ENCODE measurements around the gene C19orf53. TPM values are rescaled to one million over a fixed set of nuclear protein-coding genes. Genes with fewer than 3 reads are reported as not detected.

The C19orf53 gene
- total and polyA plus RNA-seq, 2 experiments from 2014 or later, result 115 to 309 TPM

DNA sequence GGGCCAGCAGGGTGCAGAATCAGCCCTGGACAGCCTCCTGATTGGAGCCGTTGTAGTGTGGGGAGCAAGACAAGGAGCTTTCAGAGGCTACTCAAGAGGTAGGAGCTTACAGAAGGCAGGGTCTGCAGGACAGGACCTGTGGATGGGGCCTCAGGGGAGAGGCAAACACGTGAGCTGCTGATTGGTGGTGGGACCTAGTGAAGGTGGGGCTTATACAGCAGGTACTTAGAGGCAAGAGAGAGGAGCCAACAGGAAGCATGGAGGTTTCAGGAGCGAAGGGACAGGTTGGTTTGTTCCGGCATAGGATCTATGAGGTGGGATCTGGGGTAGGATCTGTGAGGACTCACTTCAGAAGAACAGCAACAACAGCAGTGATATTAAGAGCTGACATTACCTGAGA, 53.4 kb downstream of the C19orf53 start:
- in situ Hi-C loops (cut with MboI), result no loop called here
- peaks cover 5% of the 10 kb centered on the region for H3K4me1 ChIP-seq (ENCODE audit: insufficient read depth)
- H3K36me3 ChIP-seq (ENCODE audit: low read depth), result peaks cover 14% of the 10 kb centered on the region; the same call in 1 of the 2 replicates
- peak; percentile 37 for DNase-seq
- TF ChIP-seq EZH2phosphoT487 (IDR thresholded peaks at IDR 0.05; ENCODE audit: insufficient read depth, low read depth), result no peak
- H3K4me2 ChIP-seq (ENCODE audit: unreplicated experiment), result no peak overlapping the region
- H2AFZ ChIP-seq, result no peak overlapping the region
- no peak overlapping the region for H3K4me3 ChIP-seq
- no peaks in the 10 kb centered on the region for H3K9me2 ChIP-seq (ENCODE audit: insufficient read depth)
- no peaks in the 10 kb centered on the region; the same call in 1 of the 2 replicates for H4K20me1 ChIP-seq (ENCODE audit: insufficient read depth)
- H3K9me3 ChIP-seq (ENCODE audit: low read depth), result no peaks in the 10 kb centered on the region
- H3F3A ChIP-seq (ENCODE audit: insufficient read depth), result peaks cover 74% of the 10 kb centered on the region
- H3K9ac ChIP-seq, result no peak overlapping the region
- no peak overlapping the region for H3K27ac ChIP-seq
- no peaks in the 10 kb centered on the region for H3K27me3 ChIP-seq (replicated peaks; ENCODE audit: insufficient read depth)
- 86% methylated on average over 4 of the region's 4 CpGs for WGBS, 2 experiments (ENCODE audit: low coverage in 1 of 2, low lambda C conversion rate in 2 of 2, missing lambda C conversion rate in 2 of 2)
- no peaks in the 10 kb centered on the region for H3K79me2 ChIP-seq (ENCODE audit: insufficient read depth)

Small RNAs within 50 kb of the gene (small RNA-seq; reads per million reads assigned to genes)
- not detected for gene RN7SL619P (ENCODE audit: low read depth, low replicate concordance)

Other genes starting within 250 kb of the C19orf53 start
- gene MRI1, start 9.9 kb upstream of the C19orf53 start, total RNA-seq (2014; rRNA removed; shearing (Covaris generic)), result 39.7 and 60.6 TPM in 2 replicates
- gene MRI1, start 9.9 kb upstream of the C19orf53 start, polyA plus RNA-seq (2016; fragmentation: Nextera tagmentation; extraction: Ambion mirVana), result 14.3 and 16.5 TPM in 2 replicates
- gene ZSWIM4, start 21.0 kb downstream of the C19orf53 start, total RNA-seq (2014; rRNA removed; shearing (Covaris generic)), result 2.9 and 3.0 TPM in 2 replicates
- 0.35 and 0.81 TPM in 2 replicates for gene ZSWIM4, start 21.0 kb downstream of the C19orf53 start, polyA plus RNA-seq (2016; fragmentation: Nextera tagmentation; extraction: Ambion mirVana)
- gene NANOS3, start 102.7 kb downstream of the C19orf53 start, total RNA-seq (2014; rRNA removed; shearing (Covaris generic)), result not detected in 2 replicates
- gene NANOS3, start 102.7 kb downstream of the C19orf53 start, polyA plus RNA-seq (2016; fragmentation: Nextera tagmentation; extraction: Ambion mirVana), result 2.7 TPM in 2 replicates
- 0.11 TPM in 1 of 2 replicates, not detected in the other for gene BRME1, start 131.7 kb downstream of the C19orf53 start, total RNA-seq (2014; rRNA removed; shearing (Covaris generic))
- gene BRME1, start 131.7 kb downstream of the C19orf53 start, polyA plus RNA-seq (2016; fragmentation: Nextera tagmentation; extraction: Ambion mirVana), result 0.63 and 2.1 TPM in 2 replicates
- 20.6 and 22.8 TPM in 2 replicates for gene CC2D1A, start 131.7 kb downstream of the C19orf53 start, total RNA-seq (2014; rRNA removed; shearing (Covaris generic))
- 15.8 and 16.9 TPM in 2 replicates for gene CC2D1A, start 131.7 kb downstream of the C19orf53 start, polyA plus RNA-seq (2016; fragmentation: Nextera tagmentation; extraction: Ambion mirVana)
- gene PODNL1, start 164.0 kb downstream of the C19orf53 start, total RNA-seq (2014; rRNA removed; shearing (Covaris generic)), result 6.2 and 9.2 TPM in 2 replicates
- gene PODNL1, start 164.0 kb downstream of the C19orf53 start, polyA plus RNA-seq (2016; fragmentation: Nextera tagmentation; extraction: Ambion mirVana), result 36.8 and 45.3 TPM in 2 replicates
- gene DCAF15, start 178.1 kb downstream of the C19orf53 start, total RNA-seq (2014; rRNA removed; shearing (Covaris generic)), result 10.6 and 11.5 TPM in 2 replicates
- 9.3 and 10.5 TPM in 2 replicates for gene DCAF15, start 178.1 kb downstream of the C19orf53 start, polyA plus RNA-seq (2016; fragmentation: Nextera tagmentation; extraction: Ambion mirVana)
- 1.9 and 2.5 TPM in 2 replicates for gene RFX1, start 231.9 kb downstream of the C19orf53 start, total RNA-seq (2014; rRNA removed; shearing (Covaris generic))
- 1.6 and 1.7 TPM in 2 replicates for gene RFX1, start 231.9 kb downstream of the C19orf53 start, polyA plus RNA-seq (2016; fragmentation: Nextera tagmentation; extraction: Ambion mirVana)